A673 (cell line): ENCODE data around the gene KRTAP13-3. TPM values are rescaled to one million over a fixed set of nuclear protein-coding genes. Genes with fewer than 3 reads are reported as not detected.

Source experiments
- Bru-seq: library from RNA; stranded (reverse); fragments of 400-500 nt; gene quantifications from one replicate; lab custom pipeline; 2021; lab: Mats Ljungman, UMichigan
- BruChase-seq, 2 experiments: library from RNA; stranded (reverse); fragments of 400-500 nt; gene quantifications; one replicate each; lab custom pipeline; 2021; lab: Mats Ljungman, UMichigan
- BruUV-seq: library from RNA; stranded (reverse); fragments of 400-500 nt; replicated peaks from 2 replicates; lab custom pipeline; 2021; lab: Mats Ljungman, UMichigan
- CTCF ChIA-PET: fragments of 300-600 bp; sonication (Branson Sonifier 250); formaldehyde crosslinking; loops from one replicate; lab custom pipeline; 2022; ENCODE audit warnings: antibody characterized with exemption; lab: Charles Lee
- POLR2A ChIA-PET: fragments of 300-600 bp; sonication (Branson Sonifier 250); formaldehyde crosslinking; loops from one replicate; lab custom pipeline; 2022; ENCODE audit warnings: antibody characterized with exemption; ENCODE audit not compliant: low non-redundant PET; lab: Charles Lee
- DNase-seq: peaks from one replicate; pipeline ENCODE4 v3.0.0-alpha.2; 2015; ENCODE audit warnings: low spot score
- H3K27ac ChIP-seq: fragments of 200-600 bp; sonication (generic); 2 replicates; pipeline ENCODE4 v1.5.1; 2016; ENCODE audit warnings: mixed run types, low read depth, mild to moderate bottlenecking, mixed read lengths, antibody characterized with exemption, low read length; ENCODE audit not compliant: poor library complexity, severe bottlenecking
- H3K27me3 ChIP-seq: fragments of 200-600 bp; sonication (generic); replicated peaks from 2 replicates; pipeline ENCODE4 v1.6.1; 2017; ENCODE audit warnings: mixed run types, low read depth, mild to moderate bottlenecking, mixed read lengths, antibody characterized with exemption, low read length; ENCODE audit not compliant: insufficient read depth, poor library complexity
- H3K36me3 ChIP-seq: fragments of 200-600 bp; sonication (generic); 2 replicates; pipeline ENCODE4 v1.6.1; 2016; ENCODE audit warnings: mixed run types, mild to moderate bottlenecking, mixed read lengths, antibody characterized with exemption, low read length; ENCODE audit not compliant: insufficient read depth, poor library complexity, severe bottlenecking
- H3K4me1 ChIP-seq: fragments of 200-600 bp; sonication (generic); 2 replicates; pipeline ENCODE4 v1.6.1; 2017; ENCODE audit warnings: mixed run types, mild to moderate bottlenecking, mixed read lengths, antibody characterized with exemption, low read length; ENCODE audit not compliant: insufficient read depth, poor library complexity, severe bottlenecking
- H3K4me3 ChIP-seq: fragments of 200-600 bp; sonication (generic); 2 replicates; pipeline ENCODE4 v1.5.1; 2016; ENCODE audit warnings: low read depth, mixed run types, mild to moderate bottlenecking, mixed read lengths, low read length; ENCODE audit not compliant: poor library complexity, severe bottlenecking
- H3K9me3 ChIP-seq: fragments of 200-600 bp; sonication (generic); 2 replicates; pipeline ENCODE4 v1.6.1; 2016; ENCODE audit warnings: mixed run types, low read depth, mild to moderate bottlenecking, mixed read lengths, antibody characterized with exemption, low read length; ENCODE audit not compliant: poor library complexity, severe bottlenecking
- EZH2 ChIP-seq: fragments of 200-600 bp; sonication (generic); IDR thresholded peaks from 2 replicates; pipeline ENCODE4 v1.6.1; 2017; ENCODE audit warnings: borderline replicate concordance, low read depth, mild to moderate bottlenecking, mixed read lengths, antibody characterized with exemption, low read length; ENCODE audit not compliant: poor library complexity, severe bottlenecking
- intact Hi-C: fragments of 100-400 bp; cut with micrococcal nuclease; formaldehyde crosslinking; loops from one replicate; pipeline ENCODE4 v1.10.0; 2022; ENCODE audit not compliant: unreplicated experiment
- long read RNA-seq: library from polyadenylated mRNA; stranded (forward); transcript quantifications from one replicate; pipeline ENCODE4 v2.0.0, GENCODE V29; 2022
- total RNA-seq: library from RNA; stranded (reverse); gene quantifications from 2 replicates; pipeline ENCODE4 v1.2.3, GENCODE V29; 2021
- TF ChIP-seq, protein P1 (sequence below): fragments of 300-800, 200-600 bp; sonication (generic); conservative IDR thresholded peaks from 2 replicates; pipeline ENCODE4 v1.5.1; 2017; ENCODE audit warnings: low read depth, mild to moderate bottlenecking, antibody characterized with exemption, low read length, moderate library complexity, mixed read lengths

KRTAP13-3 gene
- total RNA-seq (not detected in 2 replicates), Bru-seq, nascent RNA (not detected), BruChase-seq, experiment 1, labeled RNA remaining after a 2-hour chase (not detected), BruChase-seq, experiment 2, labeled RNA remaining after a 6-hour chase (not detected)
- long read RNA-seq = 0 reads

GRCh38 chr21:30425826-30426225 lies at the start of gene KRTAP13-3:
TSS of gene KRTAP13-3 (minus strand) at chr21:30425926. CDS start at chr21:30425912, 14 bp downstream.
- POLR2A ChIA-PET = no interaction called here
- no peaks in the 10 kb centered on the region for H3K36me3 ChIP-seq
- no peak within 1 kb of the TSS for H3K4me3 ChIP-seq
- CTCF ChIA-PET = no interaction called here
- intact Hi-C loops = no loop called here
- no peak for DNase-seq
- no peaks in the 10 kb centered on the region for H3K4me1 ChIP-seq
- no TSS peak for BruUV-seq
- no peak for TF ChIP-seq EZH2
- TF ChIP-seq, protein P1, sequence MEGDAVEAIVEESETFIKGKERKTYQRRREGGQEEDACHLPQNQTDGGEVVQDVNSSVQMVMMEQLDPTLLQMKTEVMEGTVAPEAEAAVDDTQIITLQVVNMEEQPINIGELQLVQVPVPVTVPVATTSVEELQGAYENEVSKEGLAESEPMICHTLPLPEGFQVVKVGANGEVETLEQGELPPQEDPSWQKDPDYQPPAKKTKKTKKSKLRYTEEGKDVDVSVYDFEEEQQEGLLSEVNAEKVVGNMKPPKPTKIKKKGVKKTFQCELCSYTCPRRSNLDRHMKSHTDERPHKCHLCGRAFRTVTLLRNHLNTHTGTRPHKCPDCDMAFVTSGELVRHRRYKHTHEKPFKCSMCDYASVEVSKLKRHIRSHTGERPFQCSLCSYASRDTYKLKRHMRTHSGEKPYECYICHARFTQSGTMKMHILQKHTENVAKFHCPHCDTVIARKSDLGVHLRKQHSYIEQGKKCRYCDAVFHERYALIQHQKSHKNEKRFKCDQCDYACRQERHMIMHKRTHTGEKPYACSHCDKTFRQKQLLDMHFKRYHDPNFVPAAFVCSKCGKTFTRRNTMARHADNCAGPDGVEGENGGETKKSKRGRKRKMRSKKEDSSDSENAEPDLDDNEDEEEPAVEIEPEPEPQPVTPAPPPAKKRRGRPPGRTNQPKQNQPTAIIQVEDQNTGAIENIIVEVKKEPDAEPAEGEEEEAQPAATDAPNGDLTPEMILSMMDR = no peak
- peaks cover 18% of the 10 kb centered on the region for H3K27me3 ChIP-seq
- H3K27ac ChIP-seq = no peak within 1 kb of the TSS
- no peaks in the 10 kb centered on the region for H3K9me3 ChIP-seq

DNA sequence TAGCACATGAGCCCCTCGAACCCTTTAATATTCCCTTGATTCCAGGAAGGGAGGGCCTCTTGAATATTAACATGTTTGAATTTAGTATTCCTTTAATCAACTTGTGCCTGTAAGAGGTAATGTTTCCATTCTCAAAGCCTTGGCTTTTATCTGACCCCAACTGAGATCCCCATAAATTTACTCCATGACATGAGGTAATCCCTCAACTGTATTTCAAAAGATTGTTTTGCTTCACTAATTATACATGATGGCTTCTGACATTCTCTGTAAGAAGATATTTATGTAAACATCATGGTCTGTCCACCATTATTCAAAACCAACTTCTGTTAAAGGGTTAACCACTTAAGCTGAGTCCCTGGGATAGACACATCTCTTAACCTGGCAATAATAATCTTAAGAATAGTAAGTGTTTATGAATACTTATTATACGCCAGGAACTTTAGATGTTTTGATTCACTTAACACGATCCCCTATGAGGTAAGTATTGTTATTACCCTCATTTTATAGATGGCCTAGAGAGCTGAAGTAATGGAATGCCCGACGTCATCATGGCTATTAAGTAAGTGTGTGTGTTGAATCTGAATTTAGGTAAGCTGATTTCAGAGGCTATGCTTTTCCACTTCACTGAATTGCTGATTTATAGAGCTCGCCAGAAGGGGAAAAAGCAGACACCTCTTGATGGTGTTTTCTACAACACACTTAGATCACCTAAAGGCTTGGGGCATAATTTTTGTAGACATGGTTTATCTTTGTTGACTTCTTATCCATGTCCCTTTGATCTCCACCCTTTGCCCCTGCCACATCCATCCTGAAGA lies 43.4 kb upstream of the KRTAP13-3 start:
- no TSS peak for BruUV-seq
- Histone ChIP-seq H3K27me3 (no peaks in the 10 kb centered on the region), H3K4me3 (no peak overlapping the region), H3K27ac (no peak overlapping the region), H3K4me1 (no peaks in the 10 kb centered on the region), H3K9me3 (no peaks in the 10 kb centered on the region), H3K36me3 (no peaks in the 10 kb centered on the region)
- CTCF ChIA-PET = no interaction called here
- intact Hi-C loops = loop anchor here (10.0 kb wide), 1 partner anchor 124 kb away; the partner anchor contains the start of gene KRTAP23-1
- DNase-seq = no peak
- TF ChIP-seq EZH2 = no peak
- POLR2A ChIA-PET = no interaction called here

GRCh38 chr21:30463713-30464112 lies 38.0 kb upstream of the KRTAP13-3 start:
- H3K4me3 ChIP-seq = no peak overlapping the region
- H3K4me1 ChIP-seq = no peaks in the 10 kb centered on the region
- H3K27ac ChIP-seq = no peak overlapping the region
- CTCF ChIA-PET = no interaction called here
- no peaks in the 10 kb centered on the region for H3K36me3 ChIP-seq
- H3K9me3 ChIP-seq = no peaks in the 10 kb centered on the region
- H3K27me3 ChIP-seq = no peaks in the 10 kb centered on the region
- POLR2A ChIA-PET = no interaction called here
- no TSS peak for BruUV-seq
- TF ChIP-seq, protein P1 = peak; percentile 71
- TF ChIP-seq EZH2 = no peak
- DNase-seq = peak; percentile 21
- intact Hi-C loops = loop anchor here (10.0 kb wide), 1 partner anchor 119 kb away; the partner anchor contains the start of gene KRTAP23-1
